OCI-LY7 (cell line): ENCODE measurements around the gene SNAPC2. TPM values are rescaled to one million over a fixed set of nuclear protein-coding genes. Genes with fewer than 3 reads are reported as not detected.

Source experiments
- BruUV-seq: library from RNA; stranded (reverse); fragments of 400-500 nt; replicated peaks from 2 replicates; lab custom pipeline; 2021; lab: Mats Ljungman, UMichigan
- CTCF ChIA-PET: fragments of 300-600 bp; sonication (Branson Sonifier 250); formaldehyde crosslinking; loops from one replicate; lab custom pipeline; 2022; ENCODE audit warnings: antibody characterized with exemption; ENCODE audit not compliant: unreplicated experiment; lab: Charles Lee
- POLR2A ChIA-PET: fragments of 300-600 bp; sonication (Branson Sonifier 250); formaldehyde crosslinking; loops from one replicate; lab custom pipeline; 2022; ENCODE audit warnings: antibody characterized with exemption; lab: Charles Lee
- DNase-seq: peaks from one replicate; pipeline ENCODE4 v3.0.0-alpha.2; 2015; ENCODE audit warnings: low spot score
- H2AFZ ChIP-seq: fragments of 200-600 bp; sonication (generic), shearing (Covaris generic); 2 replicates; pipeline ENCODE4 v1.6.1; 2014; ENCODE audit warnings: mild to moderate bottlenecking, antibody characterized with exemption, low read length, moderate library complexity
- H3K27ac ChIP-seq: fragments of 200-600 bp; sonication (generic); 2 replicates; pipeline ENCODE4 v1.5.1; 2014; ENCODE audit warnings: mixed run types, low read depth, mild to moderate bottlenecking, moderate library complexity, low read length, inconsistent platforms; ENCODE audit not compliant: poor library complexity, severe bottlenecking
- H3K36me3 ChIP-seq: fragments of 200-600 bp; sonication (generic); 2 replicates; pipeline ENCODE4 v1.6.1; 2014; ENCODE audit warnings: mild to moderate bottlenecking, antibody characterized with exemption, low read length, moderate library complexity, mixed read lengths; ENCODE audit not compliant: insufficient read depth
- H3K4me1 ChIP-seq: fragments of 200-600 bp; sonication (generic); 2 replicates; pipeline ENCODE4 v1.5.1; 2014; ENCODE audit warnings: mild to moderate bottlenecking, low read length; ENCODE audit not compliant: insufficient read depth, poor library complexity, severe bottlenecking
- H3K4me2 ChIP-seq: fragments of 200-600 bp; sonication (generic); 2 replicates; pipeline ENCODE4 v1.6.1; 2014; ENCODE audit warnings: mild to moderate bottlenecking, low read length
- H3K4me3 ChIP-seq: fragments of 200-600 bp; sonication (generic); 2 replicates; pipeline ENCODE4 v1.5.1; 2014; ENCODE audit warnings: mild to moderate bottlenecking, low read depth, low read length; ENCODE audit not compliant: poor library complexity, severe bottlenecking
- H3K79me2 ChIP-seq: fragments of 200-600 bp; sonication (generic); 2 replicates; pipeline ENCODE4 v1.6.1; 2016; ENCODE audit warnings: low read depth, mild to moderate bottlenecking, low read length, moderate library complexity, mixed read lengths; ENCODE audit not compliant: insufficient read depth
- H3K9me2 ChIP-seq: fragments of 200-600 bp; sonication (generic); 2 replicates; pipeline ENCODE4 v1.6.1; 2016; ENCODE audit warnings: mild to moderate bottlenecking, low read length, mixed read lengths; ENCODE audit not compliant: insufficient read depth
- H3K9me3 ChIP-seq: fragments of 200-600 bp; sonication (generic); 2 replicates; pipeline ENCODE4 v1.6.1; 2014; ENCODE audit warnings: mild to moderate bottlenecking, mixed run types, low read length, mixed read lengths
- H4K20me1 ChIP-seq: fragments of 200-600 bp; sonication (generic); 2 replicates; pipeline ENCODE4 v1.6.1; 2014; ENCODE audit warnings: mild to moderate bottlenecking, antibody characterized with exemption, low read length, moderate library complexity, mixed read lengths; ENCODE audit not compliant: insufficient read depth
- EZH2phosphoT487 ChIP-seq: fragments of 200-600 bp; sonication (generic); IDR thresholded peaks from 2 replicates; pipeline ENCODE4 v1.6.1; 2018; ENCODE audit warnings: low read depth, borderline replicate concordance, mild to moderate bottlenecking, mixed run types, antibody characterized with exemption, low read length, moderate library complexity, mixed read lengths
- intact Hi-C: fragments of 100-400 bp; cut with micrococcal nuclease; formaldehyde crosslinking; loops from one replicate; pipeline ENCODE4 v1.10.0; 2022; ENCODE audit not compliant: unreplicated experiment
- total RNA-seq, 2 experiments: library from RNA; depleted of rRNA in 1 of 2; stranded (reverse); fragments of >200 nt in 1 of 2; shearing (Covaris generic) in 1 of 2; gene quantifications; 2 replicates each; pipeline ENCODE4 v1.2.3, GENCODE V29; 2014 to 2022
- TF ChIP-seq, protein P1 (sequence below): fragments of 200-600 bp; sonication (generic); conservative IDR thresholded peaks from 2 replicates; pipeline ENCODE4 v1.5.1; 2014; ENCODE audit warnings: mild to moderate bottlenecking, antibody characterized with exemption, low read length, moderate library complexity, mixed read lengths

The SNAPC2 gene
- total RNA-seq, 2 experiments from 2014 or later = 4.9 to 8.2 TPM

DNA sequence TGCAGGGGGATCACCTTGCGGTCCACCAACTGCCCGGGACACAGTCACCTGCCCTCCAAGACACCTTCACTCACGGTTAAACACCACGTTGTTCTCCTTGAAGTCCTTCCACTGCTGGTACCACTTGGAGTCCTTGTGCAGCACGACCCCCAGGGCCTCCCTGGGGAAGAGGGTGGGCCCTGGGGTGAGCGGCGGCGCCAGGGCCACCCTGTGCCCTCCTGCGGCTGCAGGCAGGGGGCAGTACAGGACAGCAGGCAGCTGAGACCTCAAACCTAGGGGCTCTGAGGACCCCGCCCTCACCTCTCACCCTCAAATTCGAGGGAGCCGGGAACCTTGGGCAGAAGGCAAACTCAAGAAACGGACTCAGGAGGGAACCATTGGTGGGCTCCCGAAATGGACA, 13.3 kb downstream of the SNAPC2 start:
- Histone ChIP-seq H3K27ac (no peak overlapping the region), H4K20me1 (no peaks in the 10 kb centered on the region), H3K4me3 (no peak overlapping the region), H3K36me3 (peaks cover 84% of the 10 kb centered on the region), H3K4me1 (no peaks in the 10 kb centered on the region), H3K79me2 (no peaks in the 10 kb centered on the region), H3K9me2 (no peaks in the 10 kb centered on the region), H3K9me3 (no peaks in the 10 kb centered on the region), H3K4me2 (no peak overlapping the region), H2AFZ (no peak overlapping the region)
- intact Hi-C loops = no loop called here
- TF ChIP-seq EZH2phosphoT487 = no peak
- TF ChIP-seq, protein P1, sequence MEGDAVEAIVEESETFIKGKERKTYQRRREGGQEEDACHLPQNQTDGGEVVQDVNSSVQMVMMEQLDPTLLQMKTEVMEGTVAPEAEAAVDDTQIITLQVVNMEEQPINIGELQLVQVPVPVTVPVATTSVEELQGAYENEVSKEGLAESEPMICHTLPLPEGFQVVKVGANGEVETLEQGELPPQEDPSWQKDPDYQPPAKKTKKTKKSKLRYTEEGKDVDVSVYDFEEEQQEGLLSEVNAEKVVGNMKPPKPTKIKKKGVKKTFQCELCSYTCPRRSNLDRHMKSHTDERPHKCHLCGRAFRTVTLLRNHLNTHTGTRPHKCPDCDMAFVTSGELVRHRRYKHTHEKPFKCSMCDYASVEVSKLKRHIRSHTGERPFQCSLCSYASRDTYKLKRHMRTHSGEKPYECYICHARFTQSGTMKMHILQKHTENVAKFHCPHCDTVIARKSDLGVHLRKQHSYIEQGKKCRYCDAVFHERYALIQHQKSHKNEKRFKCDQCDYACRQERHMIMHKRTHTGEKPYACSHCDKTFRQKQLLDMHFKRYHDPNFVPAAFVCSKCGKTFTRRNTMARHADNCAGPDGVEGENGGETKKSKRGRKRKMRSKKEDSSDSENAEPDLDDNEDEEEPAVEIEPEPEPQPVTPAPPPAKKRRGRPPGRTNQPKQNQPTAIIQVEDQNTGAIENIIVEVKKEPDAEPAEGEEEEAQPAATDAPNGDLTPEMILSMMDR = peak; percentile 58
- POLR2A ChIA-PET = no interaction called here
- DNase-seq = no peak
- no TSS peak for BruUV-seq
- CTCF ChIA-PET = no interaction called here

DNA sequence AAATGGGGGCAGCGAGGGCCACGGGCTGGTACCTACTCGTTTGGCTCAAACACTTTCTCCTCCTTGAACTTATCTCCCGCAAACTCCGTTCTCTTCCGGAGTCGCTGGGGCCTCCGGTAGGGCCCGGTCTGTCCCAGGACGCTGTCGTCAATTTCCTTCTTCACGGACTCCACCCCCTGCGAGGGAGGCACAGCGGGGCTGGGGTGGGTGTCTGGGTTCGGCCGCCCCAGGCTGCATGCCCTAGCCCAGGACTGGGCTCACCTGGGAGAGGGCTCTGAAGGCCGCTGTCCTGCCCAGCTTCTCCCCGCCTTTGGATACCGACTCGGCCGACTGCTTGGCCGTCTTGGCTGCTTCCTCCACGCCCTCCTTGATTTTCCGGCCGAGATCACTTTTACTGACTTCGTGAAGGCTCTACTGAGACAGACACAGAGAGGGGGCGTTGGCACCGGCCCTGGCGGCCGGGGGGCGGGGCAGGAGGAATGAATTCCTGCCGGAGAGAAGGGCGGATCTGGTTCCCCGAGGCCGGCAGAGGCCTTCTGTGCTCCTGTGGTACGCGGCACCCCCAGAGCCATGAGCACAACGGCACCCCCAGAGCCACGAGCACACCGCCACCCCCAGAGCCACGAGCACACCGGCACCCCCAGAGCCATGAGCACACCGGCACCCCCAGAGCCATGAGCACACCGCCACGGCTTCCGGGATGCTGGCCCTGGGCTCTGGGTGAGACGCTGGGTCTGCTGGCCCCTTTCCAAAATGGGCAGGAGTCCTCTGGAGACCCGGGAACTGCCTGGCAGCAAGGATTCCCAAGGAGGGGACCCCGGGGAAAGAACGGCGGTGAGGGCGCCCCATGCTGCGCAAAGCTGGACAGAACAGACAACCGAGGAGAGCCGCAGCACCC, 13.9 kb downstream of the SNAPC2 start:
- Histone ChIP-seq H3K36me3 (peaks cover 90% of the 10 kb centered on the region), H3K4me3 (no peak overlapping the region), H3K27ac (no peak overlapping the region), H2AFZ (no peak overlapping the region), H3K4me2 (no peak overlapping the region), H3K79me2 (no peaks in the 10 kb centered on the region), H3K9me3 (no peaks in the 10 kb centered on the region), H3K9me2 (no peaks in the 10 kb centered on the region), H3K4me1 (no peaks in the 10 kb centered on the region), H4K20me1 (no peaks in the 10 kb centered on the region)
- ChIA-PET CTCF (no interaction called here), POLR2A (interaction anchor here (1.0 kb wide), 1 partner anchor 10 kb away, joined by 4 read pairs; no protein-coding TSS in a partner anchor)
- TF ChIP-seq EZH2phosphoT487 = no peak
- TF ChIP-seq, protein P1 = no peak; the same call in 1 of the 2 replicates
- BruUV-seq = no TSS peak
- DNase-seq = no peak
- intact Hi-C loops = no loop called here

DNA sequence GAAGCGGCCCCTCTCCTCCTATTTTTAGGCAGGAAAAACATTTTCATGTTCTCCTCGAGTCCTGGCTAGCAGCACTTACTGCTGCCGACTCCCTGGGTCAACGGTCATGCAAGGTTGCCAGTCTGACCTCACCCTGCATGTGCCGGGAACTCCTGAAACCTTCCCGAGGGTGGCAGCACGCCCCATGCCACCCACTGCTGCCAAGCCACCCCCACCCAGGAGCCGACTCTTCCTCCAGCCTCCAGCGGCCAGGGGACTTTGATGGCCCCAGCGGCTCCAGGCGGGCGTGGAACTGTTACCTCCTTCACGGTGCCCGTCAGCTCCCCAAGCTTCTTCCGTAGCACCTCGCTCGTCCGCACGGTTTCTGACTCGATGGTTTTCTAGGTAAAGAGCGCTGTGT, 14.6 kb downstream of the SNAPC2 start:
- Histone ChIP-seq H2AFZ (no peak overlapping the region), H3K9me2 (no peaks in the 10 kb centered on the region), H3K9me3 (no peaks in the 10 kb centered on the region), H3K4me2 (no peak overlapping the region), H3K36me3 (peaks cover 94% of the 10 kb centered on the region), H3K79me2 (no peaks in the 10 kb centered on the region), H3K4me3 (no peak overlapping the region), H3K4me1 (no peaks in the 10 kb centered on the region), H3K27ac (no peak overlapping the region), H4K20me1 (no peaks in the 10 kb centered on the region)
- TF ChIP-seq, protein P1 = no peak
- TF ChIP-seq EZH2phosphoT487 = no peak
- no TSS peak for BruUV-seq
- intact Hi-C loops = no loop called here
- CTCF ChIA-PET = no interaction called here
- DNase-seq = no peak
- POLR2A ChIA-PET = interaction anchor here (1.0 kb wide), 1 partner anchor 10 kb away, joined by 4 read pairs; no protein-coding TSS in a partner anchor
